GM12801 (cell line): ENCODE results near the gene KREMEN2.

Source experiments
- CTCF ChIP-seq: IDR thresholded peaks from one replicate; pipeline ENCODE4 v1.5.1; 2011; ENCODE audit warnings: control low read depth; ENCODE audit not compliant: insufficient read length; ENCODE audit errors: extremely low read depth

Gene KREMEN2

GRCh38 chr16:2981177-2981898 is 17.3 kb downstream of the KREMEN2 start:
- no peak for TF ChIP-seq CTCF

GRCh38 chr16:2981899-2982250 is 17.8 kb downstream of the KREMEN2 start:
- no peak for TF ChIP-seq CTCF

- no peak for TF ChIP-seq CTCF
These were observed 18.3 kb downstream of the KREMEN2 start for GRCh38 chr16:2982402-2982801.

- TF ChIP-seq CTCF: no peak
These were observed 19.6 kb downstream of the KREMEN2 start for GRCh38 chr16:2983706-2984136.

GRCh38 chr16:2985462-2985861 is 21.4 kb downstream of the KREMEN2 start:
- no peak for TF ChIP-seq CTCF

GRCh38 chr16:2985893-2986355 is 21.8 kb downstream of the KREMEN2 start:
- TF ChIP-seq CTCF: no peak

- no peak for TF ChIP-seq CTCF
These were observed 22.6 kb downstream of the KREMEN2 start for GRCh38 chr16:2986623-2987188.
